Activated CD4-positive, alpha-beta T cell treated with anti-CD3 and anti-CD28 coated beads, Interleukin-10, Interleukin-2, amounts not matched to agents 100 ng/mL and 50 ng/mL, durations not matched to agents 16 hours and 8 hours (primary cell): ENCODE measurements around the gene GAS2L1.

ENCODE experiments used
- DNase-seq: peaks from one replicate; pipeline ENCODE4 v3.0.0-alpha.2; 2020

GAS2L1 gene

GRCh38 chr22:29306175-29306834 is at the start of gene GAS2L1:
GAS2L1 (plus strand) TSS chr22:29306650; CDS start chr22:29308106, 1,456 bp downstream.
- peak; percentile 50 for DNase-seq

DNA sequence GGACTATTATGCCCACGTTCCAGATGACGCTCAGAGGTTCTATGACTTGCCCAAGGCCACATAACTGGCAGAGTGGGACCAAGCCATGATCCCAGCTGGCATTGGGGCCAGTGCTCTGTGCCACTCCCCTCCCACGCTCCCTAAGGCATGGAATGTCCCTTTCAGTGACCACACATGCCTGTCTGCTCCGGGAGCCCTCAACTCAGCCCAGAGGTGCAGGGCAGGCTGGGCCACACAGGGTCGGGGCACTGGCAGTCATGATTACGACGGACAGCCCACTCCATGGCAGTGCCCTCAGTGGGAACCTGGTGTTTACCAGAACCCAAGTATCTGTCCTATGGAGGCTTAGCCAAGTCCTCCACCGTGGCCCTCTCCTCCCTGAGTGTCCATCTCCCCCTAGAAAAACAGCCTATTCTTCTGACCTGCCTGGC is 48.7 kb upstream of the GAS2L1 start:
- no peak for DNase-seq

GRCh38 chr22:29258407-29259252 is 47.8 kb upstream of the GAS2L1 start:
- no peak for DNase-seq

- DNase-seq = no peak
Measured at GRCh38 chr22:29259253-29259899, 47.1 kb upstream of the GAS2L1 start.

GRCh38 chr22:29260031-29260560 is 46.4 kb upstream of the GAS2L1 start:
- DNase-seq = no peak

- no peak for DNase-seq
Measured at GRCh38 chr22:29260601-29261315, 45.7 kb upstream of the GAS2L1 start.

DNA sequence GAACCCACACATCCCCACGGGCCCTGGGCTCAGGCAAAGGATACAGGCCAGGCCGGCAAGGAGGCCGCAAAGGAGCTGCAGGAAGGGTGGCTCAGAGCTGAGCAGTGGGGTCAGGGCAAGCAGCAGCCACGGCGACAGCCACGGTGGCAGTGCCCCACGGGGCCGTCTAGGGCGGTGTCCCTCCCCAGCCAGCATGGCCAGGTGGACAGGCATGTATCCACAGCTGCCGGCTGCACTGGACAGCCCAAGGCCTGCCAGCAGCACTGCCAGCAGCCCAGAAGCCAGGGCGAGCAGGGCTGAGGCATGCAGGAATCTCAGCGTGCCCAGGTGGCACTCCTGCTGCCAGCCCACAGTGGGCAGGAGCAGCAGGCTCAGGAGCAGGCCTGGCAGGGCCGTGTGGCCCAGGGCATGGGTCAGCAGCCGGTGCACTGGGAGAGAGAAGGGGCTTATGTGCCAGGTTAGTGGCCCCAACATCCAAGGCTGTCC is 42.6 kb upstream of the GAS2L1 start:
- no peak for DNase-seq

- DNase-seq = no peak
Measured at GRCh38 chr22:29265305-29265704, 41.1 kb upstream of the GAS2L1 start.

- no peak for DNase-seq
Measured at GRCh38 chr22:29265929-29266328, 40.5 kb upstream of the GAS2L1 start.

DNA sequence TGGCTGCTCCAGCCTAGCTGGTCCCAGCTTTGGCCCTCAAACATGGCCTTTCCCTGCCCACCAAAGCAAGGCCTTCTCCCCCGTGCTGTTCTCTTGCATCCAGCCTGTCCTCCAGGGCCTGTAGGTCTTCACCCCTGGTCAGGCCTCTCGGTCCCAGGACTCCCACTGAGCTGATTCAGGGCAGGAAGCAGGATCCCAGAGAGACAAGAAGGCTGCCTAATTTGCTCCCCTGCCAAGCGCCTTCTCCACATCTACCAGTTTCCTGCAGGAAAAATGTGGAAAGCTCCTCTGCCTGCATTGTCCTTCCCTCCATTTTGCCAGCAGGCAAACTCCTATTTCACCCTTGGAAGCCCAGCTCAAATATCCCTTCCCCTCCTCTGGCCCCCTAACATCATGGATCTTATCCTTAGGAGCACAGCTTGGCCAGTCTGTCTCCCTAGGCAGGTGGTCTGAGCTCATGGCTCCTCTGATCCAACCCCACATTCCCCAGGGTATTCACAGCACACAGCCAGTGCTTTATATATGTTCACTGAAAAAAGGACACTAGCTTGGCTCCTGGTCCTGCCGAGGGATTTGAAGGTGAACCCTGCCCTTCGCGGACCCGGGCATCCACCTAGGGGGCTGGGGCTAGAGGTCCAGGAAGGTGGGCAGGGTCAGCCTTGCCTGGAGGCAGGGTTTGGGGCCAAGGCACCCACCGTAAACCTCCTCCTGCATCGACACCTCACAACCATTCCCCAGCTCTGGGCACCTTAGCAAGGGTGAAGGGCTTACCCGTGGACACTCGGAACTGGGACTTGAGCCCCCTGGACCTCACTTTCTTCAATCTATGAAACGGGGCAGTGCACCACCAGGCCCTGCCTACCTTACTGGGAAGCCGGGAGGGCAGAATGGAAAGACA is 39.6 kb upstream of the GAS2L1 start:
- no peak for DNase-seq

DNA sequence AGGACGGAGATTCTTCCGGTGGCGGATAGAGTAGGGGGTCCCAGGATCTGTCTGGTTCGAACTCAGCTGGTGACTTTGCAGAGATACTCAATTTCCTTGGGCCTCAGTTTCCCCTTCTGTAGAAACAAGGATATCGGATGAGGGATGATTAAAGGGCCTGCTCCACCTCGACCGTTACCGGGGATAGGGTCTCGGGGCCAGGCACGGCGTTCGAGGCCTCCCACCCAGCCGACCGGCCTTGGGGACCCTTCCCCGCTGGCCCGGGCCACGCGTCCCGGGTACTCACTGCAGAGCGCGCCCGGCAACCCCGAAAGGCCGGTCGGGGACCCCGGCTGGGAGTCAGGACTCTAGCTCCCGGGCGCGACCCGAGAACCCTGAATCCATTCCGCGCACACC is 39.0 kb upstream of the GAS2L1 start:
- DNase-seq = no peak

DNA sequence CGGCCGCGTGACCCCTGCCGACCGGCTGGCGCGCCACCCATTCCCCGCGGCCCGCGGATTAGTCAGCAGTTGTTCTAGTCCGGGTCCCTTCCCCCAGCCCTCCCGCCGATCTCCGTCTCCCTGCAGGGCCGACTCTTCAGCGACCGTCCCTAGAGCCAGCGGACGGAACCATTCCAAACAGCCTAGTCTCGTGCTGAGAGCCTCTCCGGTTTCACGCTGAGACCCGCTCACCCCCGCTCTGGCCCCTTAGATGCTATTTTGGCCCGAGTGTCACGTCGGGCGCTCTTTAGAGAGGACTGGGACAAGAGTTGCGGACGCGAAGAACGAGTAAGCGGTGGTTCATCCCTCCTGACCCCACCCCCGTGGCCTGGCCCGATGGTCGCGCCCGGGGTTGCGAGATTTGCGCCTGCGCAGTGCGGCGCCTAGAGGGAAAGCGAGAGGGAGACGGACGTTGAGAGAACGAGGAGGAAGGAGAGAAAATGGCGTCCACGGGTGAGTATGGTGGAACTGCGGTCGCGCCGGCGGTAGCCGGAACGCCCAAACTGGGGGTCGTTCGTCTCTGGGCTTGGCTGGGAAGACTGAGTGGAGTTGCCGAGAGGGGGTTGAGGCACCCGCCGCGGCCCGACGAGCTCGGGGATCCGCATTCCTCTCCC is 38.5 kb upstream of the GAS2L1 start, which contains the start of the genes EWSR1 and RHBDD3:
Gene EWSR1, plus strand, starts transcription at position 411 of the 653 bp plus-strand sequence. Its CDS starts 69 bp downstream, at position 480.
Gene RHBDD3, minus strand, starts transcription at position 124 of the 653 bp plus-strand sequence. CDS start 2,355 bp downstream, outside the sequence.
- DNase-seq = peak; percentile 96

DNA sequence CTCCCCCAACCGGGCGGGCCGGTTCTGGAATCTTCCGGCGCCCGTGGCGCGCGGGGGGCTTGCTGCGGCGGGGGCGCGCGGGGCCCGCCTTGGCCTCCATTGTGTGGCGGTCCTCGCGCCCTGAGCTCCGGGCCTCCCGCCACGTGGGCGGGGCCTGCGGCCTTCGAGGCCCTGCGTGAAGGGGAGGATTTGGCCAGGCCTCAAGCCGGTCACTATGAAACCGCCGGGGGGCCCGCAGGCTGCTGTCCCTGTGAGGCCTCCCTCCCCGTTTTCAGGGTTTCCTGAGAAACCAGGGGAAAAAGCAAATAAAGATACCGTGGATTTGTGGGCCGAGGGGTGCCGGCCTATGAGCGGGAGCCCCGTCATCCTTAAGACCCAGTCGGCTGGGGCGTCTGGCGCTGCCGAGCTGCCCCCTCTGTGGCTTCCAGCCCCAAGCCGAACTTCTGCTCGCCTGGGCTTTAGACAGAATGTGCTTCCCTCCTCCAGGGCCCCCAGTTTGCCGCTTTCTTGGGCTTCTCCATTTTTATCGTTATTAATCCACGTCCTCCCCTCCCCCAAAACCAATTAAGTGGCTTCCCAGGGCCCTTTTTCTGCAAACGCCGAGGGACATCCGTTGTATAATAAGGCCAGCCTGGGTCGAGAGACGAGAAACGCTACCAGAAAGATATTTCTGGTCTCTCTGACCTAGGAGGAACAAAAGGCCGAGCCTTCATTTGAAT is 37.8 kb upstream of the GAS2L1 start:
- DNase-seq = peak; percentile 46

DNA sequence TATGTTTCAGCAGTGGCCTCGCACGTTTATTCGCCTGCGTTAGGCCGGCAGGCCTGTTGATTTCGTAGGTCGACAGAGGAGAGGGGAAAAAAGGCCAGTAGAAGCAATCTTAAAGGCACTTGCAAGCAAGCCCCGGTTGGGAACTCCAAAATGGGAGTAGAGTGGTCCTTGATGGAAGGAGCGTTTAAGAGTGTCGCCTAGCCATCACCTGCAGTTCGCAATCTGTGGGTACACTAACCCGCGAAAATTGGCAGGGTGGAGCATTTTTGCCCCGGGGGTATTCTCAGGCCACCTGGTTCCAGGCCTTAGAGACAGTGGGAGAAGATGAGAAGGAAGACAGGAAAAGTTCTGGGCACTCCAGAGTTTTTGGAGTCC is 37.2 kb upstream of the GAS2L1 start:
- no peak for DNase-seq

DNA sequence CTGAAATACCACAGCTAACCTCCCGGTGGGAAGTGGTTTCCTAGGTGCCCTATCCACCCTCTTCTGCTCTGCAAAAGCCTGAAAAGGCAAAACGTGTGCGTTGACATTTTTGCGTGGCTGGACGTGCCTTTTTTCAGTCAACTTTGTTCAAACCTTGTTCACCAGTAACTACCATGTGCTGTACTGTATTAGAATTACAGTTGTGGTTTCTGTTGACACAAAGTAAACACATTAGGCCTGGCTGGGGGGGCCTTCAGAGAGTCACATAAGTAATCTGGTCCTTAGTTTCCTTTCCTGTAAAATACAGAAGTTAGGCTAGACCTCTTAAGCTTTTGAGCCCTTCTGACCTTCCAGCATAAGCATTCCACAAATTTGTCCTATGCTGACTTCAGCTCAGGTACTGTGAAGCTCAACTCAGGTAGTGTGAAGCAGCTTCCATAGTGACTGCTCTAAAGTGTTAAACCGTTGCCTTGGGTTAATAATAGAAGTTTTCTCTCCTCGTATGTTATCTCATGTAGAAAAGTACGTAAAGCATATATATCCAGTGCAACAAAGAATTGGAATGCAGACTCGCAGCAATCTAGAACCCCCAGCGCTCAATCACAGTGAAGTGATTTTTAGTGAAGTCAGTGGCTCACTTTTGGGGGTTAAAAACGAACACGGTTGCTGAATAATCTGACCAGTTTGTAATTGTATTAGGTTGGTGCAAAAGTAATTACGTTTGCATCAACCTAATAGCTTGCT is 36.5 kb upstream of the GAS2L1 start:
- peak; percentile 38 for DNase-seq

- no peak for DNase-seq
Measured at GRCh38 chr22:29270475-29271271, 35.8 kb upstream of the GAS2L1 start.

DNA sequence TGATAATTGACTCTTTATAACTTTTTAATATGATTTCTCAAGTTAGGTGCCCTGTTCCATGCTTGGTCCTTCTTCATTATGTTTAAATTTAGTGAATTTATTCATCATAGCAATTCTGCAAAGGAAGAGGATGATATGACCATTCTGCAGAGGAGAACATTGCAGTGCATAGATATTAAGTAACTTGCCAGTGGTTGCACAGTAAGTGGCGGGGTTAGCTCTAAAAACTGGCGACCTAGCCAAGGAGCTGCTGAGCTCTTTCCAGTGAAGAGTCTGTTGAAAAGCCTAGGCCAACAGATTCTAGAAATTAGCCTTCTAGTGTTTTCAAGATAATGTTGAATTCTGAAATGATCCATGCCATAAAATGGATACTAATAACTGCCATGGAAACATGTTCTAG is 33.8 kb upstream of the GAS2L1 start:
- DNase-seq = no peak

DNA sequence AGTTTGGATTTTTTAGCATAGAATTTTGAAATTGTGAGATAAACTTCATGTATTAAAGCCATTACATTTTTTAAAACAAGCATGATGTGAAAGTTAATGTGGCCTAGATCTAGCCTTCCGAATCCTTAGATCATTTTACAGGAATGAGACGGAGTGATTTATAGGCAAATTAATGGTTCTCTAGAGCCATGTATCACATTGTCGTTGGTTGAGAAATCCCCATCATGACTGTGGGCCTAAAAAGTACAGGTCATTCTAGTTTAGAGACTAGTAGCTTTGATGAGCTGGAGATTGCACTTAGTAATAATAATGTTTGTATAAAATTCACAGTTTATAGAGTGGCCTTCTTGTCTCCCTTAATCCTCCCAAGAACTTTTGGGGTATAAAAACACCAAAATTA is 31.3 kb upstream of the GAS2L1 start:
- DNase-seq = no peak
